HCT116 (cell line): ENCODE results near the gene OSTF1. TPM values are rescaled to one million over a fixed set of nuclear protein-coding genes. Genes with fewer than 3 reads are reported as not detected.

Source experiments
- ATAC-seq: fragments of 200-7000 bp; cut with Tn5 transposase; 2 replicates; pipeline ENCODE4 v1.9.1; 2020; ENCODE audit warnings: mild to moderate bottlenecking, moderate library complexity
- BruUV-seq: library from RNA; stranded (reverse); fragments of 400-500 nt; replicated peaks from 2 replicates; lab custom pipeline; 2021; lab: Mats Ljungman, UMichigan
- CTCF ChIA-PET: fragments of 300-600 bp; sonication (Branson Sonifier 250); formaldehyde crosslinking; loops from one replicate; lab custom pipeline; 2021; ENCODE audit warnings: antibody characterized with exemption; lab: Charles Lee
- POLR2A ChIA-PET: fragments of 300-600, 350-600 bp; sonication (Branson Sonifier 250); formaldehyde crosslinking; loops from one replicate; lab custom pipeline; 2021; ENCODE audit warnings: antibody characterized with exemption; lab: Charles Lee
- RAD21 ChIA-PET, 2 experiments: fragments of 300-600 bp; sonication (Branson Sonifier 250); formaldehyde crosslinking; loops; one replicate each; lab custom pipeline; 2023; ENCODE audit warnings: low total read pairs in 2 of 2; ENCODE audit not compliant: uncharacterized antibody in 2 of 2, unreplicated experiment in 2 of 2, low non-redundant PET in 1 of 2; lab: Charles Lee
- DNase-seq: peaks from one replicate; pipeline ENCODE4 v3.0.0-alpha.2; 2010; ENCODE audit warnings: low read depth, low spot score
- H2AFZ ChIP-seq: fragments of 200-600 bp; shearing (Covaris generic), sonication (generic); 2 replicates; pipeline ENCODE4 v1.6.1; 2017; ENCODE audit warnings: low read depth, mixed run types, mixed read lengths, antibody characterized with exemption, low read length; ENCODE audit not compliant: poor library complexity, severe bottlenecking
- H3K27ac ChIP-seq: 2 replicates; pipeline ENCODE4 v1.5.1; 2012; ENCODE audit warnings: low read depth, low read length
- H3K27me3 ChIP-seq: fragments of 200-600 bp; sonication (generic); 2 replicates; pipeline ENCODE4 v1.6.1; 2016; ENCODE audit warnings: mixed run types, low read length, mixed read lengths; ENCODE audit not compliant: insufficient read depth
- H3K36me3 ChIP-seq, 2 experiments: fragments of 200-500 bp in 1 of 2; fragments of 200-600 bp in 1 of 2; sonication (Bioruptor generic) in 1 of 2; sonication (generic) in 1 of 2; 2 replicates each; pipeline versions ENCODE4 v1.5.1 to v1.6.1; 2014 to 2016; ENCODE audit warnings: low read length in 2 of 2, inconsistent platforms in 1 of 2, mixed read lengths in 1 of 2, mixed run types in 1 of 2; ENCODE audit not compliant: insufficient read depth in 2 of 2, control insufficient read depth in 1 of 2
- H3K4me1 ChIP-seq, 2 experiments: fragments of 200-600 bp in 1 of 2; sonication (generic) in 1 of 2; 2 replicates each; pipeline versions ENCODE4 v1.5.1 to v1.6.1; 2012 to 2017; ENCODE audit warnings: low read length in 2 of 2, inconsistent platforms in 1 of 2, mild to moderate bottlenecking in 1 of 2, mixed read lengths in 1 of 2, mixed run types in 1 of 2, moderate library complexity in 1 of 2; ENCODE audit not compliant: insufficient read depth in 2 of 2, control insufficient read depth in 1 of 2
- H3K4me2 ChIP-seq: fragments of 200-600 bp; sonication (generic); 2 replicates; pipeline ENCODE4 v1.6.1; 2017; ENCODE audit warnings: mixed run types, low read length, mixed read lengths
- H3K4me3 ChIP-seq, 2 experiments: fragments of 200-600 bp in 1 of 2; sonication (generic) in 1 of 2; replicated peaks in 1 of 2; 2 replicates each; pipeline ENCODE4 v1.5.1; 2011 to 2016; ENCODE audit warnings: low read length in 2 of 2, control low read depth in 1 of 2, low read depth in 1 of 2, mild to moderate bottlenecking in 1 of 2, mixed read lengths in 1 of 2, mixed run types in 1 of 2
- H3K79me2 ChIP-seq: fragments of 200-600 bp; sonication (generic); 2 replicates; pipeline ENCODE4 v1.6.1; 2017; ENCODE audit warnings: mild to moderate bottlenecking, mixed run types, low read length, moderate library complexity, mixed read lengths; ENCODE audit not compliant: insufficient read depth
- H3K9ac ChIP-seq: fragments of 200-600 bp; sonication (generic); 2 replicates; pipeline ENCODE4 v1.6.1; 2016; ENCODE audit warnings: low read length, mixed read lengths
- H3K9me2 ChIP-seq: fragments of 200-600 bp; sonication (generic), shearing (Covaris generic); 2 replicates; pipeline ENCODE4 v1.6.1; 2017; ENCODE audit warnings: mixed run types, mild to moderate bottlenecking, moderate library complexity; ENCODE audit not compliant: insufficient read depth
- H3K9me3 ChIP-seq, 2 experiments: fragments of 200-500 bp in 1 of 2; fragments of 200-600 bp in 1 of 2; sonication (Bioruptor generic) in 1 of 2; sonication (generic) in 1 of 2; 2 replicates each; pipeline ENCODE4 v1.6.1; 2014 to 2017; ENCODE audit warnings: low read length in 2 of 2, mixed read lengths in 2 of 2, inconsistent platforms in 1 of 2, low read depth in 1 of 2, mild to moderate bottlenecking in 1 of 2, mixed run types in 1 of 2, moderate library complexity in 1 of 2; ENCODE audit not compliant: control insufficient read depth in 1 of 2, insufficient read depth in 1 of 2
- H4K20me1 ChIP-seq: fragments of 200-600 bp; sonication (generic), shearing (Covaris generic); 2 replicates; pipeline ENCODE4 v1.6.1; 2017; ENCODE audit warnings: mixed run types, mild to moderate bottlenecking, moderate library complexity; ENCODE audit not compliant: insufficient read depth
- CBX3 ChIP-seq: IDR thresholded peaks from 2 replicates; pipeline ENCODE4 v1.6.1; 2012; ENCODE audit warnings: low read depth
- CEBPB ChIP-seq: IDR thresholded peaks from 2 replicates; pipeline ENCODE4 v1.6.1; 2012; ENCODE audit warnings: low read depth
- ELF1 ChIP-seq: IDR thresholded peaks from 2 replicates; pipeline ENCODE4 v1.6.1; 2012; ENCODE audit warnings: low read depth, borderline replicate concordance
- EZH2 ChIP-seq: fragments of 200-600 bp; sonication (generic); IDR thresholded peaks from 2 replicates; pipeline ENCODE4 v1.6.1; 2017; ENCODE audit warnings: antibody characterized with exemption, mixed run types
- JUND ChIP-seq: IDR thresholded peaks from 2 replicates; pipeline ENCODE4 v1.6.1; 2012
- POLR2AphosphoS5 ChIP-seq: IDR thresholded peaks from 2 replicates; pipeline ENCODE4 v1.6.1; 2011; ENCODE audit warnings: mild to moderate bottlenecking, low read depth, low read length, moderate library complexity
- SP1 ChIP-seq: IDR thresholded peaks from 2 replicates; pipeline ENCODE4 v1.6.1; 2012; ENCODE audit warnings: low read depth
- SRF ChIP-seq: IDR thresholded peaks from 2 replicates; pipeline ENCODE4 v1.6.1; 2012; ENCODE audit warnings: low read depth
- ZFX ChIP-seq: fragments of 450-650 bp; IDR thresholded peaks from 2 replicates; pipeline ENCODE4 v1.6.1; 2017
- intact Hi-C: fragments of 100-400 bp; cut with micrococcal nuclease; formaldehyde crosslinking; loops from 2 replicates; pipeline ENCODE4 v1.10.0; 2022
- total RNA-seq: library from RNA; stranded (reverse); gene quantifications from one replicate; pipeline ENCODE4 v1.2.1, GENCODE V29; 2021; ENCODE audit not compliant: unreplicated experiment
- TF ChIP-seq, protein P1 (sequence below), 3 experiments: fragments of 200-600 bp in 1 of 3; sonication (generic) in 1 of 3; IDR thresholded peaks in 2 of 3; conservative IDR thresholded peaks in 1 of 3; 2 replicates each; pipeline ENCODE4 v1.5.1; 2012 to 2017; ENCODE audit warnings: low read depth in 2 of 3, low read length in 2 of 3, antibody characterized with exemption in 1 of 3, borderline replicate concordance in 1 of 3, control low read depth in 1 of 3, mild to moderate bottlenecking in 1 of 3, mixed read lengths in 1 of 3, mixed run types in 1 of 3, moderate library complexity in 1 of 3; ENCODE audit not compliant: insufficient read depth in 1 of 3
- TF ChIP-seq, protein P2 (sequence below): IDR thresholded peaks from 2 replicates; pipeline ENCODE4 v1.6.1; 2012

OSTF1 gene
- total RNA-seq, 1 experiment from 2014 or later: 20.7 TPM

DNA sequence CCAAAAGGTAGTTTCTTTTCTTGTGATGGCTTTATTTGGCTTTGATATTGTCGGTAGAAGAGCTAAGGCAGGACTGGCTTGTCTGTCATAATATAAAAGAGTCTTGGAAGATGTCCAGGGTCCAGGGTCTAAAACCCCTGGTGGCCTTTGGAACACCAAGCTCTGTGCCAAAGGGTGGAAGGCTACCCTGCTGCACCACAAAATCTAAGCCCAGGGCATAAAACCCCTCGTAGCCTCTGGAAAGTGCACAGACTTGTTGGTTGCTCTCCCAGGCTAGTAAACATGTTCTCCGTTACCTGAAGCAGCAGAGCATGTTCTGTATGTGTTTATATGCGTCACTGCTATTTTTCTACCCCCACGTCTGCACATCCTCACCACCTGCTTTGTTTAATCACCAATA lies 75.5 kb downstream of the OSTF1 start:
- Histone ChIP-seq H4K20me1 (no peaks in the 10 kb centered on the region), H3K9me2 (no peaks in the 10 kb centered on the region), H3K4me1 (no peaks in the 10 kb centered on the region), H3K27ac (no peak overlapping the region), H3K27me3 (no peaks in the 10 kb centered on the region), H3K9ac (no peak overlapping the region), H3K9me3 (no peaks in the 10 kb centered on the region), H2AFZ (no peak overlapping the region), H3K4me2 (no peak overlapping the region), H3K4me3 (no peak overlapping the region), H3K36me3 (no peaks in the 10 kb centered on the region), H3K79me2 (no peaks in the 10 kb centered on the region)
- TF ChIP-seq POLR2AphosphoS5: no peak
- no peak for TF ChIP-seq ZFX
- no peak for TF ChIP-seq CBX3
- TF ChIP-seq CEBPB: no peak
- TF ChIP-seq, protein P1, sequence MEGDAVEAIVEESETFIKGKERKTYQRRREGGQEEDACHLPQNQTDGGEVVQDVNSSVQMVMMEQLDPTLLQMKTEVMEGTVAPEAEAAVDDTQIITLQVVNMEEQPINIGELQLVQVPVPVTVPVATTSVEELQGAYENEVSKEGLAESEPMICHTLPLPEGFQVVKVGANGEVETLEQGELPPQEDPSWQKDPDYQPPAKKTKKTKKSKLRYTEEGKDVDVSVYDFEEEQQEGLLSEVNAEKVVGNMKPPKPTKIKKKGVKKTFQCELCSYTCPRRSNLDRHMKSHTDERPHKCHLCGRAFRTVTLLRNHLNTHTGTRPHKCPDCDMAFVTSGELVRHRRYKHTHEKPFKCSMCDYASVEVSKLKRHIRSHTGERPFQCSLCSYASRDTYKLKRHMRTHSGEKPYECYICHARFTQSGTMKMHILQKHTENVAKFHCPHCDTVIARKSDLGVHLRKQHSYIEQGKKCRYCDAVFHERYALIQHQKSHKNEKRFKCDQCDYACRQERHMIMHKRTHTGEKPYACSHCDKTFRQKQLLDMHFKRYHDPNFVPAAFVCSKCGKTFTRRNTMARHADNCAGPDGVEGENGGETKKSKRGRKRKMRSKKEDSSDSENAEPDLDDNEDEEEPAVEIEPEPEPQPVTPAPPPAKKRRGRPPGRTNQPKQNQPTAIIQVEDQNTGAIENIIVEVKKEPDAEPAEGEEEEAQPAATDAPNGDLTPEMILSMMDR (IDR thresholded peaks at IDR 0.05 in 2 of 3, conservative IDR thresholded peaks at IDR 0.05 in 1 of 3; ENCODE audit: borderline replicate concordance in 1 of 3, insufficient read depth in 1 of 3, low read depth in 2 of 3, low read length in 2 of 3): no peak
- no peak for TF ChIP-seq JUND
- TF ChIP-seq, protein P2, sequence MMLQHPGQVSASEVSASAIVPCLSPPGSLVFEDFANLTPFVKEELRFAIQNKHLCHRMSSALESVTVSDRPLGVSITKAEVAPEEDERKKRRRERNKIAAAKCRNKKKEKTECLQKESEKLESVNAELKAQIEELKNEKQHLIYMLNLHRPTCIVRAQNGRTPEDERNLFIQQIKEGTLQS: no peak
- no peak for TF ChIP-seq ELF1
- no TSS peak for BruUV-seq
- ATAC-seq (no peak), DNase-seq (no peak)
- CTCF ChIA-PET: no interaction called here
- intact Hi-C loops: no loop called here
- RAD21 ChIA-PET: no interaction called here
- POLR2A ChIA-PET: no interaction called here

DNA sequence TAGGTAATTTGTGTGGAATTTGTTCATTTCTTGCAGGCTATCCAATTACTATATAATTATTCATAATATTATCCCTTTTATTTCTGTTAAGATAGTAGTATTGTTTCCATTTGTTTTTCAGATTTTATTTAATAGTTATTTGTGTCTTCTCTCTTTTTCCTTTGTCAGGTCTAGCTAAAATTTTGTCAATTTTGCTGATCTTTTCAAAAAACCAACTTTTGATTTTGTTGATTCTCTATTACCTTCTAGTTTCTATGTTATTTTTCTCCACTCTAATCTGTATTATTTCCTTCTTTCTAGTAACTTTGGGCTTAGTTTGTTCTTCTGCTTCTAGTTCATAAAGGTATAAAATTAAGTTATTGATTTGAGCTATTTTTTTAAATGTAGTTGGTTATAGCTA lies 76.3 kb downstream of the OSTF1 start:
- Histone ChIP-seq H2AFZ (no peak overlapping the region), H3K4me1 (no peaks in the 10 kb centered on the region), H3K4me2 (no peak overlapping the region), H3K9ac (no peak overlapping the region), H3K36me3 (no peaks in the 10 kb centered on the region), H3K79me2 (no peaks in the 10 kb centered on the region), H3K9me3 (no peaks in the 10 kb centered on the region), H3K27ac (no peak overlapping the region), H3K4me3 (no peak overlapping the region), H3K9me2 (no peaks in the 10 kb centered on the region), H4K20me1 (no peaks in the 10 kb centered on the region), H3K27me3 (no peaks in the 10 kb centered on the region)
- ChIA-PET POLR2A (no interaction called here), RAD21 (no interaction called here), CTCF (interaction anchor here (1.0 kb wide), 1 partner anchor 21 kb away, joined by 3 read pairs; no protein-coding TSS in a partner anchor)
- no peak for ATAC-seq
- intact Hi-C loops: no loop called here
- BruUV-seq: no TSS peak
- no peak for DNase-seq
- TF ChIP-seq SP1: no peak
- no peak for TF ChIP-seq SRF
- no peak for TF ChIP-seq EZH2
- TF ChIP-seq POLR2AphosphoS5: no peak
